Kidney tubule cell (primary cell): Measurements from ENCODE around the gene MKLN1.
"Not testable (repeated sequence)": the region's sequence is repeated elsewhere in the genome, so short reads cannot be mapped to it uniquely, and the experiment has no call there.

ENCODE experiments used
- DNase-seq: peaks from one replicate; pipeline ENCODE4 v3.0.0-alpha.2; 2018; ENCODE audit warnings: low spot score

The MKLN1 gene

DNA sequence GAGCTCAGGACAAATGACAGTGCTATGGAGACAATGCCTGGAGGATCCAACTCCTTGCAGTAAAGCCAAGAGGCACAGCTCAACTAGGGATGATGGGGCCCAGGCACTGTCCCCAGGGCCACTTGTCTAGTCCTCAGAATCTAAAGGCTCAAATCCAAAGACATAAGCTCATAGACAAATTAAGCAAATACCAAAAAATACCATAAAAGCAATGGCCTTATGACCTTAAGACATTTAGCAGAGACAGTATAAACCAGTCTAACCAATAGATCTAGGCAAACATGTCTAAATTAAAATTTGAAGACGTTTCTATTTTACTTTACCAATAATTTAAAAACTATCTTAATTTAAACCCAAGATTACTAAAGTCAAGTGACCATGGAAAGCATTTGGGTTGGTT is 14.8 kb upstream of the MKLN1 start:
- no peak for DNase-seq

DNA sequence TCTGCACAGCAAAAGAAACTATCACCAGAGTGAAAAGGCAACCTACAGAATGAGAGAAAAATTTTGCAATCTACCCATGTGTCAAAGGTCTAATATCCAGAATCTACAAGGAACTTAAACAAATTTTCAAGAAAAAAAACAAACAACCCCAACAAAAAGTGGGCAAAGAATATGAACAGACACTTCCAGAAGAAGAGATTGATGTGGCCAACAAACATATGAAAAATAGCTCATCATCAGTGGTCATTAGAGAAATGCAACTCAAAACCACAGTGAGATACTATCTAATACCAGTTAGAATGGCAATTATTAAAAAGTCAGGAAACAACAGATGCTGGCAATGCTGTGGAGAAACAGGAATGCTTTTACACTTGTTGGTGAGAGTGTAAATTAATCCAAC is 7.1 kb upstream of the MKLN1 start:
- no peak for DNase-seq

DNA sequence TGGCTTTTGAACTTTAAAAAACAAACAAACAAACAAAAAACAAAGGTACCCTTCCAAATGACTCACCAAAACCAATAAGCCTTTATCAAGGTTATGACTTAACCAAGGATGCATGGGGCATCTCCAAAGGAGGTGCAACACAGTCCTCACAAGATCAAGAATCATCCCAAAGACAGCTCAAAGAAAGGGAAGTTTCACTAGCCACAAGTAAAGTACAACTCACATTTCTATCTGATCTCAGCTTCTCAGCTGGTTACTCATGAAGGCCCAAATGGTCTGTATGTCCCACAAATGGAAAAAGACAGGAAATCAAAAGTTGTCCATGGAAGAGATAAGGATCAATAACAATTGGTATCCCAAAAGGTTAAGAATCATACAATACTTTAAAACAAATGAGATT is 6.0 kb upstream of the MKLN1 start:
- no peak for DNase-seq

DNA sequence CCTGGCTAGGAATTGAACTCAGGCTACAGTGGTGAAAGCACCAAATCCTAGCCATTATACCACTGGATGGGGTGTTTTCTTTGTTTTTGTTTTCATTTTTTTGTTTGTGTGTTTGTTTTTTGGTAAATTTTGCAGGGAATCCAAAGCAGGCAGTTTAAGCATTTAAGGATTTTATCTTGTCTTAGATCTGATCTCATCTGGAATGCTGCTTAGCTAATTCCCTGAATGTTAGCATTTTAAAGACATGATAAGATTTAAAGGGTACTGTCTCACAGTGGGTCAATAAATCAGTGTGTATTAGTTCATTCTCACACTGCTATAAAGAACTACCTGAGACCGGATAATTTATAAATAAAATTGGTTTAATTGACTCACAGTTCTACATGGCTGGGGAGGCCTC is 5.6 kb upstream of the MKLN1 start:
- no peak for DNase-seq

DNA sequence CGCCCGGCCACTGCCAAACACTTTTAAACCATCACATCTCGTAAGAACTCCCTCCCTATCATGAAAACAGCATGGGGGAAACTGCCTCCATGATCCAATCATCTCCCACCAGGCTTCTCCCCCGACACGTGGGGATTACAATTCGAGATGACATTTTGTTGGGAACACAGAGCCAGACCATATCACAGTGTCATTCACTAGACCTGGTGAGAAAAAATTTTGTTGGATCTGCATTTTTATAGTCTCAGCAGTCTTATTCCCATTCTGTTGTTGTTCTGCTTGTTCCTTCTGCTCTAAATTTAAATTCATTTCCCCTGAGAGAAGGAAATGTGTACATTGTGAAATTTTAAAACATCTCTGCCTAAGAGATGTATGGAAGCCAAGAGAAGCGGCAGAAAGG is 4.8 kb upstream of the MKLN1 start:
- no peak for DNase-seq

DNA sequence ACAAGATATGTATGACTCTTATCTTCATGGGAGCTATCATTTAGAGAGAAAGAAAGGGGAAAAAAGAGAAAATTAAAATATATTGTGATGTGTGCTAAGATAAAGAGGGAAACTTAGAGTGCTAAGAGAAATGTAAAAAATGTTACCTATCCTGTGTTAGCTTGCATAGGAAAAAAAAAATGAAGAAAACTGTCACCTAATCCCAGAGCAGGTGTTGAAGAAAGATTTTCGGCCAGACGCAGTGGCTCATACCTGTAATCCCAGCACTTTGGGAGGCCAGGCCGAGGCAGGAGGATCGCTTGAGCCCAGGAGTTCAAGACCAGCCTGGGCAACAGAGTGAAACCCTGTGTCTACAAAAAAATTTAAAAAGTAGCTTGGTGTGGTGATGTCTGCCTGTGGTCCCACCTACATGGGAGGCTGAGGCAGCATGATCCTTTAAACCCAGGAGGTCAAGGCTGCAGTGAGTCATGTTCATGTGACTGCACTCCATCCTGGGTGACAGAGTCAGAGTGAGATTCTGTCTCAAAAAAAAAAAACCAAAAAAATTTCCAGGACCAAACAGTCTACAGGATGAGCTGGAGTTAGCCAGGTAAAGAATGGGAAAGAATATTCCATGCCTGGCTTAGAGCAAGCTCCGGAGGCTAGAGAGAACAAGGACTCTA is 2.4 kb upstream of the MKLN1 start:
- DNase-seq, result peak; percentile 80

DNA sequence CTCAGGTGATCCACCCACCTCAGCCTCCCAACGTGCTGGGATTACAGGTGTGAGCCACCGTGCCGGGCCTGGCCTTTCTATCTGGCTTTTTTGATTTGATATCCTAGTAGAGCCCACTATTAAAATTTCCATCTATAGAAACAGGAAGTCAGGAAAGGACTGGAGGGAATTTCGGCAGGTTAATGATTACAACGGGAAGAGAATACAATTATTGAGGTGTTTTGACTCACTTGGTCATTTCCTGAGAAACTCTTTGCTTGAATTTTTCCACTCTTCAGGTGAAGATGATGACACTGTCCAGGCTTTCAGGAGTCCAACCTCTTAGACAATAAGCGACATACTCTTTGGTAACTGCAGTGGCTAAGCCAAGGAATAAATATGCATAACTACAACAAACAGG is 1.1 kb upstream of the MKLN1 start:
- peak; percentile 92 for DNase-seq

DNA sequence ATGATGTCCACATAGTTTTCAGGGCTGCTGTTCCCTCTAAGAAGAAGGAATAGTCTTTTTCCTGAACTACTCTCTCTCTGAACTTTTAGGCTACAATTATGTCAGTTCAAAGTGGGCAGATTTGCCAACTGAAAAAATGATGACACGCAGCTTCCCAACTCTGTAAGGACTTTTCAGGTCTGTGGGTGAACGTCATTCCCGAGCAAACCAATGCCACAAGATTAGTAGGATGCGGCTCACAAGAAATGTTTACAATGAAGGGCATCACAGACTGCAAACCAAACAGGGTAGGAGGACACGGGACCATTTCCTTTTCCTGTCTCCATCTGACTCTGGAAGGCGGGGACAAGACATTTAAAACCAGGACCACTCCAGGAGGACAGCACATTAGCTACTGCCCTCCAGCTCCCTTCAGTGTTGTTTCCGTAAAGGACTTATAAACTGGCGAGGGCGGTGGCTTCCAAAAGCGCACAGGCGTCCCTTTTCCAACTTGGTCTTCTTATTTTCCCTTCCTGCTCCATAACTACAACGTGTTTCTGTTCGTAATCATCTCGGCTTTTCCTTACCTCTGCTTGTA is 539 bp upstream of the MKLN1 start:
- DNase-seq, result peak; percentile 68

DNA sequence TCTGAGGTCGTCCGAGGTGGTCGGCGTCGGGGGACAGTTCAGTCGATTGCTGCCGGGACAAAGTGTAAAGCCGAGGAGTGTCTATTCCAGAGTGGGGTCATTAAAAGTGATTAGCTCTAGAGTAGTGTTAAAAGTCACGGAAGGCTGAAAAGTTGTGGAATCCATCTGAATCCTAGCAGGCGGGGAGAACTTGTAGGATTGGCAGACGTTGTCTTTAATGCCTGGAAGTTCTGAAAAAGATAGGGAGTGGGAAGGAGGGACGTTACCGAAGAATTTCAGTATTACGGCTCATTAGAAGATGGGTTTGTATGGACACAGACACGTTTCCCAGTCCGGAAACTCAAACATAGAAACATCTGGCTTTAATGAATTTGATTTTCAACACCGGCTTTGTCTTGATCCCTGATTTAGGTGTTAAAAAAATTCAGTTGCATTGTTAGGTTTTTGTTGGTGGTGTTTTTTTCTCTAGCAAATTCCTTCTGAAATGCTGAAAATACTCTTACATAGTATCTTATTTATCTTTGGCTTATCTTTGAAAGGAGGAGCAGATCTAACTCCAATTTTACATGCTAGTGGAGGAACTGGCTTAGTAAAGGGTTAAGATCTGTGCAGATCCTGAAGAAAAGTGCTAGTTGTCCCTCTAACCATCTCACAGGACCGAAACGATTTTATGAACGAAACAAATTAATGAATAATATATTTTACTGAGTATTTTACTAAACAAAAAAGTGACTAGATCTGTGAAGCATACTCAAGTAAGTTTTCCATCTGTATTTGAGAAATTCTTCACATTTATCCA is 900 bp downstream of the MKLN1 start:
- peak; percentile 25 for DNase-seq

DNA sequence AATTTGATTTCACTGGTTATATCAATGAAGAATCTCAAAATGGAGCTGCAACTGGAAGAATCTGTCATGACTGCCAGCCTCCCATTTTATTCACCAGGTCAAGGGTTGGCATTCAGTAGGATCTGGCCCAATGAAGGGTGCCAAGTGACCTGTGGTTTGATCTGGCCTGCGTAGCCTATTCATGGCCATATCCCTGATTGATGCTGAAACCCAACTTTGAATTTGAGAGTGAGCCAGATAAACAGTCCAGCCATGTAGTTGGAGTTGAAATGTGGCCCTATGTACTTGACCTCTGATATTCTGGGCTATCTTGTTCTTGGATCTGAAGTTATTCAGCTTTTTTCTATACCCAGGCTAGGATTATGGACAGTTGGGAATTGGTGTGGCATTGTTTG is 1.5 kb downstream of the MKLN1 start:
- peak; percentile 32 for DNase-seq

DNA sequence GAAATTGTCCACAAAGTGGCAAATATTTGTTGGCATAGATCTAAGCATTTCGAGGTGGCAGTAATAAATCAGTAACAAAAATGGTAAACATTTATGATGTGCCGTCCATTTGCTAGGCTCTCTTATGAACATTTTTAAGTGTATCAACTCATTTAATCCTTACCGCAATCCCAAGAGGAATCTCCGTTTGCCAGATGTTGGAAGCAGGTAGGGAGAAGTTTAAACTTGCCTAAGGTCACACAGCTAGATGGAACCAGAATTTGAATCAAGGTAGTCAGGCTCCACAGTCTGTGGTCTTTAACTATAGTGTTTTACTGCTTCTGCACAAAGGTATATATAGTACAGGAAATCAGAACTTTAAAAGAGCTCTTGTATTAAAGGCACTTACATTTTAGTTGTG is 2.6 kb downstream of the MKLN1 start:
- DNase-seq, result no peak

DNA sequence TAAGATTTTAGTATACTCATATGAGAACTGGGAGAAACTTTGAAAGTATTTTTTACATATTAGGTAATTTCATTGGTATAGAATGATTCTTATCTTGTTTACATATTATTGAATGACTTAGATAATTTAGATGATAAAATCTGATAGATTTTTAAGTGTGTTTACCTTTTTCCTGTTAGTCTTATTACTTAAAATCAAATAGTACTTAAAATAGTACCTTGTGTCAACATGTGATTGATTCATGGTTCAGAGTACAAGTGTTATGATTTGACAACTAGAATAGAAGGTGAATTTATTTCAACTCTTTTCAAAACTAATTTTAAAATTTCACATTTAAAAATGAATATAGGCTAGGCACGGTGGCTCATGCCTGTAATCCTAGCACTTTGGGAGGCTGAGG is 4.1 kb downstream of the MKLN1 start:
- no peak for DNase-seq

DNA sequence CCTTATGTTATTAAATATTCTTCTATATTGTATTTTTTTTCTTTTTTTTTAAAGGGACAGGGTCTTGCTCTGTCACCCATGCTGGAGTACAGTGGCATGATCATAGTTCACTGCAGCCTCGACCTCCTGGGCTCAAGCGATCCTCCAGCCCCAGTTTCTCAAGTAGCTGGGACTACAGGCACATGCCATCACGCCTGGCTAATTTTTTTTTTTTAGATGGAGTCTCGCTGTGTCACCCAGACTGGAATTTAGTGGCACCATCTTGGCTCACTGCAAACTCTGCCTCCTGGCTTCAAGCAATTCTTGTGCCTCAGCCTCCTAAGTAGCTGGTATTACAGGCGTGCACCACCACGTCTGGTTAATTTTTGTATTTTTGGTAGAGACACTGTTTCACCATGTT is 5.1 kb downstream of the MKLN1 start:
- DNase-seq, result not testable (repeated sequence)

DNA sequence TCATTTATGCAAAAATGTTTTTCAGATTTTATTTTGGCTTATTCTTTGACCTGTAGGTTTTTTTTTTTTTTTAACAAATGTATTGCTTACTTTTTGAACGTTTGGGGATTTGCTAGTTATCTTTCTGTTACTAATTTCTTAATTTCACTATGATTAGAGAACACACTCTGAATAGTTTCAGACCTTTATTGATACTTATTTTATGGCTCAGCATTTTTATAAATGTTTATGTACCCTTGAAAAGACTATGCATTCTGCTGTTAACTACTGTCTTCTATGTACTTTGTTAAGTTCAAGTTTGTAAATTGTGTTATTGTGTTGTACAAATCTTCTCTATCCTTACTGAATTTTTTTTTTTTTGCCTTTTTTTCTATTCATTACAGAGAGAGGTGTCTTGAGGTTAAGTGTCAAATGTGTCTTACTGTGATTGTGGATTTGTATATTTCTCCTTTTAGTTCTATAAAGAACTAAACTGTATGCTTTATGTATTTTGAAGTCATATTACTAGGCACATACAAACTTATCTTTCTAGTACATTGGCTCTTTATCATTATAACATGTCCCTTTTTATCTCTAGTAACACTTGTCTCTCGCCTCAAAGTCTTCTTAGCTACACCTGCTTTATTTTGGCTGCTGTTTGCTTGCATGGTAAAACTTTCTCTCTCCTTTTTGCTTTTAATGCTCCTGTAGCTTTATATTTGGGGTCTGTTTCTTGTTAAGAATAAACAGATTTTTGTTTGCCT is 8.1 kb downstream of the MKLN1 start:
- no peak for DNase-seq

DNA sequence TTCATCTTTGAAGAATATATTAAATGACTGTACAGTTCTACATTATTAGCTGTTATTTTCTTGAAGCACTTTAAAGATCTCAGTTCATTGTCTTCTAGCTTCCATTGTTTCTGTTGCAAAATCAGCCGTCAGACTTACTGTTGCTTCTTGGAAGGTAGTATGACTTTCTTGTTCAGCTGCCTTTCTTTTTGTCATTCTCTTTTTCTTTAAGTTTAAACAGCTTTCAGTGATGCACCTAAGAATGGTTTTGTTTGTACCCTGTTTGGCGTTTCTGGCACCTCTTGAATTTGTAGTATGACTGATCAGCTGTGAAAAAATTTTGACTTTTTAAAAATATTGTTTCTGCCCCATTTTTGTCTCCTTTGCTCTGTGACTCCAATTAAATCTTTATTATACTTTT is 9.3 kb downstream of the MKLN1 start:
- peak; percentile 28 for DNase-seq

DNA sequence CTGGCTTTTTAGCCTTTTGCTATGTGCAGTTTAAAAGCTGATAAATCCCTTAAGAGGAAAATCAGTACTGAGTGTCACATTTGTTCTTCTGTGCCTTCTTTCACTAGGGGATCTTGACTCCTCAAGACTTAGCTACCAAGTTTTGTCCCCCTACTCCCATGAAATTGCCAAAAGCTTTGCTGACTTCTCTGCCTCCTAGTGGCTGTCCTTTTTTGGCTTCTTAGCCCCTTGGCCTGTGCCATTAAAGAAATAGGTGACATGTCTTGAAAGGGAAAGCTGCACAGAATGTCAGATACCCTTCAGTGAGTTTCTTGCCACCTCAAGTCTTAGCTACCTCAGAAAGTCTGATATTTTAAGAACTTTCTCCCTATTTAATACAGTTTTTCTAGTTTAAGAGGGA is 10.5 kb downstream of the MKLN1 start:
- DNase-seq, result no peak

DNA sequence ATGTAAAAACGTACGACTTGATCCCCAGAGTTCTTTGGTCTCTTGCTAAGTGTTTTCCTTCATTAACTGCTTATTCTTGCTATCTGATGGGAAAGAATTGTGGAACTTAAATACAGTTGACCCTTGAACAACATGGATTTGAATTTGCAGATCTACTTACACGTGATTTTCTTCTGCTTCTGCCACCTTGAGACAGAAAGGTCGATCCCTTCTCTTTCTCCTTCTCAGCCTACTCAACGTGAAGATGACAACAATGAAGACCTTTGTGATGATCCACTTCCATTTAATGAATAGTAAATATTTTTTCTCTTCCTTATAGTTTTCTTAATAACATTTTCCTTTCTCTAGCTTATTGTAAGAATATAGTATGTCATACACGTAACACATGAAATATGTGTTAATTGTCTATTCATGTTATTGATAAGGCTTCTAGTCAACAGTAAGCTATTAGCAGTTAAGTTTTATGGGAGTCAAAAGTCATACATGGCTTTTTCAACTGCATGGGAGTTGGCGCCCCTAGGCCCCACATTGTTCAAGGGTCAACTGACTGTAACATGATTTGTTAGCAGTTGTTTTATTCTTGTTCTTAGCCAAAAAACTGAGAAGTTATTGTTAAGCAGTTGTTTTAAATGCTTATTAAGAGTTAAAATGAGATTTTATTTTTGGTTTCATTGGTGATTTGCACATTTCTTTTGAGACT is 11.2 kb downstream of the MKLN1 start:
- no peak for DNase-seq

DNA sequence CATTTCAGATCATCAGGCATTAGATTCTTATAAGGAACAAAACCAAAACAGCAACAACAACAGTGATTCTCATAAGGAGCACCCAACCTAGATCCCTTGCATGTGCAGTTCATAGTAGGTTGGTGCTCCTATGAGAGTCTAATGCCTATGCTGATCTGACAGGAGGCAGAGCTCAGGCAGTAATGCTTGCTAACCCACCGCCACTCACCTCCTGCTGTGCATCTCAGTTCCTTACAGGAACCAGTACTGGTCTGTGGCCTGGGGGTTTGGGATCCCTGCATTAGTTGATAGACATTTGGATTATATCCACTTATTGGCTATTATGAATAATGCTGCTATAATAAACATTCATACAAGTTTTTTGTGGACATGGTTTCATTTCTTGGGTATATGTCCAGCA is 14.0 kb downstream of the MKLN1 start:
- DNase-seq, result no peak

DNA sequence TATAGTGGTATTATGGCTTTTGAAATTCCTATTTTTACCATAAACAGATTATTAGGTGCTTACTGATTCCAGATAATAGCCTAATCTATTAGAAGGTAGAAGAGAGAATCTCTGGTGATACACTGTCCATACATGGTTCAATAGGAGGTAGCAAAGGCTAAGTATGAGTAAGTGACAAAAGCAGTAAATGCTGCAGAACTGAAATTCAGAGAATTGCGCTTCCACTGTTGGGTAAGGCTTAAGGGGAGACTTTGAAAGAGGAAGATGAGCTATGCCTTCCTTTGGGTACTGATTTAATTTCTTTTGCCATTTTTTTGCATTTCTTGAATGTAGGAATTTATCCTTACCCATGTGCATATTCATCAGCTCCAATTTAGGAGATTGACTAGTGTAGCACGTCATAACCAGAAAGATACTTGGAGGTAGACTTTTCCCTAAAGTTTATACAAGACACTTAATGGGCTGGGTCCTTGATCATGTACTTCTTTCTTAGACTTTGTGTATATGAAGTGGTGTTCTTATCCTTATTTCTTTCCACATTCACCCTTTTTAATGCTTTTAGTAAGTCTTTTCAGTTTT is 15.3 kb downstream of the MKLN1 start:
- DNase-seq, result no peak

DNA sequence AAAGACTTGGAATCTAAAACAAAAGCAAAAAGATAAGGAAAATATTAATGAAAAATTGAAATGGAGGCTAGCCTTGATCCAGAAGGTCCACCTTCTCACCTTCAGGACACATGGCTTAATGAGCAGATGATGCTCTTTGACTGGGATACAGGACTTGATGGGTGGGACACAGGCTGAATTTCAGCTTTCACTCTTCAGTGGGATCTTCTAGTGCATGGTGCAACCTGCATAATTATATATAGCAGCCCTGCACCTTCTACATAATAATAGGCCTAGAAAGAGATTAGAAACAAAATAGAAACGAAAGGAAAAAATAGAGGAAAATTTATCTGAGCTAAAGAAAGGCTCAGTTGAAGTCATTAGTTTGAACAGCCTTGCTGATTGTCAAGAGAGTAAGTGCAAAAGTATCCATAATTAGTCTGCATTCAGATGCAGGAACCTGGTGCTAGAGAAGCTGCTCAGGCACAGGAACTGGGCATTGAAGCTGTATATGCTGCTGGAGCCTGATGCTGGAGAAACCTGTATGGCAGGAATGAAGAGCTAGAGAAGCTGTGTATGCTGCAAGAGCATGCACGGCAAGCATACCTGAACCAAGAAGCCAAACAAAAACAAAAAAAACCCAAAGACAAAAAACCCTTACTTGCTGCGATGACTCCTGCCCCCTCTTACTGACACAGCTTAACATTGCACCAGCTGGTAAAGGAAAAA is 19.4 kb downstream of the MKLN1 start:
- peak; percentile 10 for DNase-seq

DNA sequence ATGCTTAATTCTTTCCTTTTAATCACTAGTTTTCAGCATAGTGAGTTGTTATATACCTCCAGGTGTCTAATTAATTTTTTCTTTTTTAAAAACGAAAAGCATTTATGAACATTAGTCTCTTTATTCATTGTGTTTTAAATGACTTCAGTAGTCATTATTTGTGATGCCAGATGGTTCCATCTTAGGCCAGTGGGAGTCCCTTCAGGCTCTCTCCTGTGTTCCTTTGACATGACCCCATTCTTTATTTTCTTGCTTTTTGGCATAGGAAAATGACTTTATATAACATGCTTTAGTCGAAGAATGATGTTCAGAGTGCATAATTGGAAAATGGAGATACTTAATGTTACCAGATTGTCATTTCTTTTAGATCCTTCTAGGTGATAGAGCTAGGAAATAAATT is 24.4 kb downstream of the MKLN1 start:
- DNase-seq, result no peak
